GM19351 (cell line): Measurements from ENCODE around the gene SLCO2B1.

ENCODE experiments used
- ATAC-seq: cut with Tn5 transposase; IDR thresholded peaks from one replicate; pipeline ENCODE4 v1.9.1; 2021; ENCODE audit warnings: mild to moderate bottlenecking, moderate library complexity; ENCODE audit not compliant: unreplicated experiment

Gene SLCO2B1

DNA sequence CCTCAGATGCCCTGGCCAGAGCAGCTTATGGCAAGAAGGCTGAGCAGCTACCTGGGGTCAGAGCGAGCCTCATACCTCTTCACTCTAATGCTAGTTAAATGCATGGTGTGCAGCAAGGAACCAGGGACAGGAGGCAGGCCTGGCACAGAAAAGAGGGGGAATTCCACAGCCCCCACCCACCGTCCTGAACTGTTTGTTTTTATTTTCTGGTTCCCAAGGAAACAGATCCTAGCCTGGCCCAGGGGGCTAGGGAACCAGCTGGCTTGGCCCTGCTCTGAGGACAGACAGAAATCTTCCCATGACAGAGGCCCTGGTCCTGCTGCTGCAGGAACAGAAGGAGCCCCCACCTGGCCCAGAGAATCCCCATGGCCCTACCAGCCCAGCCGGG lies 40.4 kb downstream of the SLCO2B1 start:
- ATAC-seq: no peak

GRCh38 chr11:75193271-75193670 lies 42.4 kb downstream of the SLCO2B1 start:
- no peak for ATAC-seq

DNA sequence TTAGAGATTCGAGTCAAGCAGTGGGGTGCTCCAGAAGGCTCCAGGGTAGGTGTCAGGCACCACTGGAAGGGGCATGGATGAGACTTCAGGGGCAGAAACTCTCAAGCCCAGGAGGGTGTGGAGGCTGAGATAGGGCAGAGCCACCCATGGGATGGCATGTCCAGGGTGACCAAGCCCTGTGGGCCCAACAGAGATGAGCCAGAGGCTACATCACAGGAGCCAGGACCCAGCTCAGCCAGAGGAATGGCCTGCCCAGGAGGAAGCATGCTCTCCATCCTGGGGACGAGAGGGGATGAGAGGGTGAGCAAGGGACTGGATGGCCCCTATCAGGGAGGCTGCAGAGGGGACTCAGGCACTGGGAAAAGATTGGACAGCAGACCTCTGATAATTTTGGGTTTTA lies 42.8 kb downstream of the SLCO2B1 start:
- no peak for ATAC-seq

GRCh38 chr11:75194147-75194546 lies 43.2 kb downstream of the SLCO2B1 start:
- no peak for ATAC-seq

GRCh38 chr11:75195167-75195962 lies 44.5 kb downstream of the SLCO2B1 start:
- ATAC-seq: no peak

- ATAC-seq: no peak
These were observed 45.5 kb downstream of the SLCO2B1 start for GRCh38 chr11:75196426-75196825.

- no peak for ATAC-seq
These were observed 46.8 kb downstream of the SLCO2B1 start for GRCh38 chr11:75197512-75198277.

DNA sequence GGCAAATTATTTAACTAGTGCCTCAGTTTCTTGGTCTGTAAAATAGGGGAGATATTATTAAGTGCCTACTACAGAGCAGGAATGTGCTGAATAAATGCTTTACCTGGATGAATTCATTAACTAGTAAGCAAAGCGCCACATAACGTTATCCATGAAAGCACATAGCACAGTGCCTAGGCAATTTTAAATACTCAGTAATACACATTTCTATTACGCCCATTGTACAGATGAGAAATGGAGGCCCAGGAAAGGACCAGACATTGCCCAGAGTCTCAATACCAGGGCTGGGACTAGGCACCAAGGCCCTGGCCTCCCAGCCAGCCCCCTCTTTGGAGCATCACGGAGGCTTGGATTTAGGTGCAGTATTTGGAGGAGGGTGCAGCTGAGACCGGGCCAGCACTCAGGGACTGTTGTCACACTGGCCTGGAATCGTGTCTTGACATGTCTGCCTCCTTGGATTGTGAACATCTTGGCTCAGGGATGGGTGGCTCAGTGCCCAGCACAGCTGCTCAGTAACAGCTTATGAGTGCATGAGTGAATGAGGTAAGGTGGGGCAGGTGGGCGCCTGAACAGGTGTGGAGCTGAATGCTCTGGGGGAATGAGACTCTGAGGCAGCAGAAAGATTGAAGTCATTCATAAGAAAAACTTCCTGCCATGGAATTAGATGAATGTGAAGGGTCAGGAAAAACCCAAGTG lies 47.5 kb downstream of the SLCO2B1 start:
- ATAC-seq: no peak

- no peak for ATAC-seq
These were observed 48.6 kb downstream of the SLCO2B1 start for GRCh38 chr11:75199412-75199955.

GRCh38 chr11:75200051-75200450 lies 49.1 kb downstream of the SLCO2B1 start:
- no peak for ATAC-seq

GRCh38 chr11:75200531-75200930 lies 49.6 kb downstream of the SLCO2B1 start:
- ATAC-seq: no peak

GRCh38 chr11:75201771-75202170 lies 50.9 kb downstream of the SLCO2B1 start:
- no peak for ATAC-seq

GRCh38 chr11:75202195-75202594 lies 51.3 kb downstream of the SLCO2B1 start:
- ATAC-seq: no peak

DNA sequence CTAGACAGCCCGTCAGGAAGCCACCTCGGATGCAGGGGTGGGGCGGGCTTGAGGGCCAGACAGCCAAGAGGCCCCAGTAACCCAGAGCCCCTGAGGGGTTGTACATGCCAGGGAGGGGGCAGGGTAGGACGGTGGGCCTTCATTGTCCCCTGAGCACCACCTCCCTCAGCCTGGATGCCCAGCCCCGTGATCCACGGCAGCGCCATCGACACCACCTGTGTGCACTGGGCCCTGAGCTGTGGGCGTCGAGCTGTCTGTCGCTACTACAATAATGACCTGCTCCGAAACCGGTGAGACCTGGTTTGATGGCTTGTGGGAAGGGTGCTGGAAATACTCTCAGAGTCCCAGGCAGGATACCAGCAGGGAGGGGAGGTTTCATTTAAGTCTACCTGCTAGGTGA lies 52.2 kb downstream of the SLCO2B1 start:
- ATAC-seq: no peak

DNA sequence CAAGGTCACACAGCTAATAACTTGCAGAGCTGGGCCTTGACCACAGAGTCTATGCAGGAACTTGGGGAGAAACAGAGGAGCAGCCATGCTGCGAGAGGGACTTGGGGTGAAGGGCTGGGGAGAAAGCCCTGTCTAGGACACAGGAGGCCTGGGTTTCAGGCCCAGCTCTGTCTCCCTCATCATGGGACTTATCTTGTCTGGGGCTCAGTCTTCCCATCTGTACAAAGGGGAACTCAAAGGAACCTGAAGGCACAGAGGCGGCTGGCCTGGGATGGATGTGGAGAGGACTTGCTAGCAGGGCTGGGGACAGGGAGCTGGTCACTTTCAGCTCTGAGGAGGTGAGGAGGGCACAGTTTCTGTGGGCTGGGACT lies 52.7 kb downstream of the SLCO2B1 start:
- ATAC-seq: no peak

- ATAC-seq: no peak
These were observed 53.2 kb downstream of the SLCO2B1 start for GRCh38 chr11:75204012-75204674.

DNA sequence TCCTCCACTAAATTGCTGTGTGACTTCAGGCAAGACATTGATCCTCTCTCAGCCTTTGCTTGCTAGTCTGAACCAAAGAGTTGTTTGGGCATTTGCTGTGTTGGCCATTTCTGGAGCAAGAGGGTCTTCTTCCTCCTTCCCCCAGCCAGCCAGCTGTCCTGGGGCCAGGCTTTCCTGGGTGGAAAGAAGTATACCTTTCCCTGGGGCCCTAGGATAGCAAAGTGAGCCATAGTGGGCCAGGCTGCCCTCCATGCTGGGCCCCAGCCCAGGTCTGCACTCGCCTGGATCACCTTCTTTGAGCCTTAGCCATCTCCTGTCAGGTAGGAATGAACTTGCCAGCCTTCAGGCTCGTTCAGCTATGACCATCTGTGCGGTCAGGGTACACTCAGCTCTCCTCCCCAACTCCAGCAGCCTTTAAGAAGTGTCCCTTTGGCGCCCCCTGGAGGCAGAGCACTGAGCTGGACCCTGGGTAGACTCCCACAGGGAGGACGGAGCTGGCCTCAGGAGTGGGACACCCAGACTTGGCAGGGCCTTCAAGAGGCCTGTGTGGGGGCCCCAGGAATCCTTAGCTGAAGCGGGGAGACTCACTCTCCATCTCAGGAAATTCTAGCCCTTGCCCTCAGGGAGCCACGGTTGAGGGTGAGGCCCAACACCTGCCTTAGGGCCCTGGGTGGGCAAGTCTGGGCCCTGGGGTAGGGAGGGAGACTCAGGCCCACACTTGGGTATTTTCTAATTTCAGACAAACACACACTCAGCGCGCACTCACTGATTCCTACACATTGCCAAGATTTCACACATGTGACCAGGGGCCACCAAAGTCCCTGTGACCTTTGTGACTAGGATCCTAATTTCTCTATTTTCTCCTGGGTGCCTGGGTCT lies 54.0 kb downstream of the SLCO2B1 start:
- no peak for ATAC-seq

DNA sequence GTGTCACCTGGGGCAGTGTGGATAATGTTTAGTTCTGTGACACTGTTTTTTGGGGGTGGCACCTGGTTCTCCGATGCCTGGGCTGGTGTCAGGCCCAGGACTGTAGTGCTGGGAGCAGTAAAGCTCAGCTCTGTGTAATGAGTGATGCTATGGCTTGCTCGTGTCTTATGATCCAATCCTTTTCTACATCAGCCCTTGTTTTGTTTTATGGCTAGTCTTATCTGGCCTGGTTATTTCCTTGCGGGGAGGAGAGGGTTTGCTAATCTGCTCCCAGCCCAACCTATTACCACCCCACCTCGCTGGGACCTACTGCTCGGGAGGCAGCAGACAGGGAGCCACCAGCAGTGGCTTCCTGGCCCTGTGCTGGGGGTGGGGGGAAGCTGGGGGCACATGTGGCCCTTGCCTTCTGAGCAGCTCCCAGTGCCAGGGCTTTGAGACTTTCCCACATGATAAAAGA lies 54.7 kb downstream of the SLCO2B1 start:
- ATAC-seq: no peak

GRCh38 chr11:75208446-75208845 lies 57.5 kb downstream of the SLCO2B1 start:
- ATAC-seq: no peak

DNA sequence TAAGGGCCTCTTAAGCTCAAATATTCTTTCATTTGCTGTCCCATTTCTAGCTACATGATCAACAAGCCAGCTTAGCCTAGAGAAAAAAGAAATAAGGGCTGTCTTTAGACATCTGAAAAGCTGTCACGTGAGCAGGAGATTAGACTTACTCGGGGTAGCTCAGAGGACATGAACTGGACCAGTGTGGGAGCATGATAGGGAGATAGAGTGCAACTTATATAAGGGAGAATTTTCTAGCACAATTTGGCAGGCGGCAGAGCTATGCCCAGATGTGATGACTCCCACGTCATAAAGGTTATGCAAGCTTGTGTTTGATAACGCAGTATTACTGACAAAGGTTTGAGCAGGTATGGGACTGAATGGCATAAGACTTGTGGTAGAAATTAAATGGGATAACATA lies 61.5 kb downstream of the SLCO2B1 start:
- no peak for ATAC-seq
